ENCODE data around the gene PPP1R12A.

- TF ChIP-seq CTCF (IDR thresholded peaks at IDR 0.05) (no peak), RNF2 (IDR thresholded peaks at IDR 0.05; ENCODE audit: borderline replicate concordance, low read depth) (no peak)
These were observed 3.9 kb upstream of the PPP1R12A start for GRCh38 chr12:79938843-79939242.
